ENCODE results near the gene KCNJ10. TPM values are rescaled to one million over a fixed set of nuclear protein-coding genes. Genes with fewer than 3 reads are reported as not detected.
"Not testable (repeated sequence)": the region's sequence is repeated elsewhere in the genome, so short reads cannot be mapped to it uniquely, and the experiment has no call there.

The KCNJ10 gene
- 1 to 10 TPM in 2 of 8 experiments, under 1 TPM in 6; 0.18 to 3.9 (median 0.50) TPM for total RNA-seq

DNA sequence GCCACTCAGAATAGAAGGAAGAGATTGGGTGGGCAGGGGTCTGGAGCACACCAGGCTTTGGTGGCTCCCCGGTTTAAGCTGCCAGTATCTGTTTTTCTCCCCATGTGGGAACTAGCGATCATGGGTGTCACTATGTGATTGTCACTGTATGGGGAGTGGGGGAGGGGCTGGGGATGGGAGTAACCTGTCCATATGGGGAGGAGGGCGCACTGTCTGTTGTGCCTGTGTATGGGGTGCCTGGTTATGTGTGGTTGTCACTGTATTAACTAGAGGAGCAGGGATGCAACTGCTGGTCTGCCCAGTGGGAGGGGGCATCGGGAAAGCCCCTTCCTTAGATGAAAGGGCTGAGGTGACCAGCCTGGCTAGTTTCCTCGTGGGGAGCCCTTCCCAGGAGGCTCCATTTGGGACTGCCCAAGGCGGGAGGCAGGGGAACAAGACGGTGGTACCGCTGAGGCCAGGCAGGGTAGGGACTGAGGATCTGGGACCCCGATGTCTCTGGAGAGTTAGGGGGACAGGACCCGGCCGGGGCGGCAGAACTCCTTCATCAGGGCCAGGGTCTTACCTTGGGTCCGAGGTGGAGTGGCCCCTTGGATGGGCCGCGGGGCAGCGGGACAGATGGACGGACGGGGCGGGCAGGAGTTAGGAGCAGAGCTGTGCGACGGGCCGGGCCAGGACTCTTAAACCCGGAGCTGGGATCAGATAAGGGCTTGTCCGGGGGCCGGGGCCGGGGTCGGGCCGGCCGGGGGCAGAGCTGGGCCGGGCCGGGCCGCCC lies at the start of gene KCNJ10:
Gene KCNJ10, minus strand, starts transcription at position 701 of the 772 bp plus-strand sequence. CDS start 27,628 bp downstream, outside the sequence.
- 0 to 30% (median 5%) methylated on average over 1 to 15 of the region's 32 CpGs; no CpG with 5 or more reads in 6 of the 10 experiments for WGBS, 10 experiments
- ATAC-seq (replicated peaks in 6 of 8) = peak; percentile 2 to 47 (median 10)
- in situ Hi-C loops (cut with MboI; ENCODE audit: low pct_unique_long_range_greater_than_20kb in 2 of 9, low sequenced_read_pairs in 9 of 9, unreplicated experiment in 9 of 9) = loop anchor here in 1 of 9 experiments (10.0 kb wide), 1 partner anchor 135 kb away; no protein-coding TSS in a partner anchor
- Histone ChIP-seq H3K4me3 (peak within 1 kb of the TSS; percentile 44 to 50 (median 47)), H3K4me1 (replicated peaks in 1 of 2) (peaks cover 6 to 7% of the 10 kb centered on the region in 2 donors), H3K27ac (no peak within 1 kb of the TSS)

DNA sequence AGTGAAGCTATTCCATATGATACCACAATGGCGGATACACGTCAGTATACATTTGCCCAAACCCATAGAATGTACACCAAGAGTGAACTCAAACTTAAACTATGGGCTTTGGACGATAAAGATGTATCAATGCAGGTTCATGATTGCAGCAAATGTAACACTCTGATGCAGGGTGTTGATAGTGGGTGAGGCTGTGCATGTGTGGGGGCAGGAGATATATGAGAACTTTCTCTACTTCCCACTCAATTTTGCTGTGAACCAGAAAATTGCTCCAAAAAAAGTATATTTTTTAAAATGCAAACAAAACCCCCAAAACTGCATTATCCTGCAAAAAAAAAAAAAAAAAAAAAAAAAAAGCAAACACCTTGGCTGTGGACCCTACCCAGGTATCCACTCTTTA lies 49.0 kb upstream of the KCNJ10 start:
- in situ Hi-C loops (cut with MboI; ENCODE audit: low pct_unique_long_range_greater_than_20kb in 2 of 9, low sequenced_read_pairs in 9 of 9, unreplicated experiment in 9 of 9) = loop anchor here in 1 of 9 experiments (25.0 kb wide), 1 partner anchor 268 kb away; no protein-coding TSS in a partner anchor
- Histone ChIP-seq H3K4me1 (replicated peaks in 1 of 2) (peaks cover 24 to 36% of the 10 kb centered on the region in 2 donors), H3K4me3 (no peak overlapping the region), H3K27ac (no peak overlapping the region)
- ATAC-seq (replicated peaks in 6 of 8) = no peak
- WGBS, 10 experiments = 64 to 100% (median 96%) methylated on average over 1 to 3 of the region's 3 CpGs; no CpG with 5 or more reads in 2 of the 10 experiments

DNA sequence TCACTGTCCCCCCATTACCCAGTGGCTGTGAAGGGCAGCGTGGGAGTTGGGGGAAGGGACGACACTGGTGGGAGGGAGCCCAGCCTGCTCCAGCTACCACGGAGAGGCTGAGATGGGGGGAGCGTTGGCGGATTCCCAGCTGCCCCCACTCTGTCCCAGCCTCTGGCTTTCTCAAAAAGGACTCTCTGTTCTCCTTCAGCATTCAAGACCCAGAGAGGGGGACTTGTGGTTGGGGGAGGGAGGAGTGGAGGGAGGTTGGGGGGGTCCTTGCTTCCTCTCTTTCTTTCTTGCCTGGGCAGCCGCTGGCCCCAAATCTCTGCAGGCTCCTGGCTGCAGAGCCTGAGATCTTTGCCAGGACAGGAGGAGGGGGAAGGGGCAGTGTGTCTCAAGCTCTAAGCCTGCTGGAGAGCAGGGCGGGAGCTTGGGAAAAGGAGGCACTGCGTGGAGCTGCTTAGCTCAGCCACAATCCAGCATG lies 47.8 kb upstream of the KCNJ10 start:
- Histone ChIP-seq H3K4me1 (replicated peaks in 1 of 2) (peaks cover 22 to 37% of the 10 kb centered on the region in 2 donors), H3K27ac (no peak overlapping the region), H3K4me3 (no peak overlapping the region)
- WGBS, 10 experiments = 0 to 40% (median 20%) methylated on average over 1 to 4 of the region's 8 CpGs; no CpG with 5 or more reads in 5 of the 10 experiments
- in situ Hi-C loops (cut with MboI; ENCODE audit: low pct_unique_long_range_greater_than_20kb in 2 of 9, low sequenced_read_pairs in 9 of 9, unreplicated experiment in 9 of 9) = loop anchor here in 1 of 9 experiments (25.0 kb wide), 1 partner anchor 270 kb away; no protein-coding TSS in a partner anchor
- peak; percentile 29 to 82 (median 70) for ATAC-seq (replicated peaks in 6 of 8)

DNA sequence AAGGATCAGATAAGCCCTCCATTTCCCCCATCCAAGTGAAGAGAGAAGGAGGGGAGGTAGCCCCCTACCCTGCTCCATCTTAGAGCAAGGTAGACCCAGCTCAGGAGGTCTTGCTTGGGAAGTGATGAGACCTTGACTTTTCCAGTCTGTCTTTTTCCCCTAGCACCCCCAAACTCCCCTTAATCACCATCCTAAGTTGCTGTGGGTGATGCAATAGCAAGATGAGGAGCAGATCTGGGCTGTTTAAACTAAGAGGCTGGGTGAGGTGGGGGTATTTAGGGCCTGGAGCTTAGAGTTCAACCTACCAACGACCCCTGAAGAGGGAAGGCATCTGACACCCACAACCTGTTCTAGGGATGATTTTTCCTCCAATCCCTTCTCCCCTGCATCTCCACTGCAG lies 47.3 kb upstream of the KCNJ10 start:
- Histone ChIP-seq H3K4me3 (no peak overlapping the region), H3K27ac (no peak overlapping the region), H3K4me1 (replicated peaks in 1 of 2) (peaks cover 23 to 41% of the 10 kb centered on the region in 2 donors)
- in situ Hi-C loops (cut with MboI; ENCODE audit: low pct_unique_long_range_greater_than_20kb in 2 of 9, low sequenced_read_pairs in 9 of 9, unreplicated experiment in 9 of 9) = loop anchor here in 1 of 9 experiments (25.0 kb wide), 1 partner anchor 270 kb away; no protein-coding TSS in a partner anchor
- 25% methylated on average over 1 of the region's 1 CpG; no CpG with 5 or more reads in 9 of the 10 experiments for WGBS, 10 experiments
- peak in 3 of 8 experiments; percentile 4 to 28 (median 8) for ATAC-seq (replicated peaks in 6 of 8)

DNA sequence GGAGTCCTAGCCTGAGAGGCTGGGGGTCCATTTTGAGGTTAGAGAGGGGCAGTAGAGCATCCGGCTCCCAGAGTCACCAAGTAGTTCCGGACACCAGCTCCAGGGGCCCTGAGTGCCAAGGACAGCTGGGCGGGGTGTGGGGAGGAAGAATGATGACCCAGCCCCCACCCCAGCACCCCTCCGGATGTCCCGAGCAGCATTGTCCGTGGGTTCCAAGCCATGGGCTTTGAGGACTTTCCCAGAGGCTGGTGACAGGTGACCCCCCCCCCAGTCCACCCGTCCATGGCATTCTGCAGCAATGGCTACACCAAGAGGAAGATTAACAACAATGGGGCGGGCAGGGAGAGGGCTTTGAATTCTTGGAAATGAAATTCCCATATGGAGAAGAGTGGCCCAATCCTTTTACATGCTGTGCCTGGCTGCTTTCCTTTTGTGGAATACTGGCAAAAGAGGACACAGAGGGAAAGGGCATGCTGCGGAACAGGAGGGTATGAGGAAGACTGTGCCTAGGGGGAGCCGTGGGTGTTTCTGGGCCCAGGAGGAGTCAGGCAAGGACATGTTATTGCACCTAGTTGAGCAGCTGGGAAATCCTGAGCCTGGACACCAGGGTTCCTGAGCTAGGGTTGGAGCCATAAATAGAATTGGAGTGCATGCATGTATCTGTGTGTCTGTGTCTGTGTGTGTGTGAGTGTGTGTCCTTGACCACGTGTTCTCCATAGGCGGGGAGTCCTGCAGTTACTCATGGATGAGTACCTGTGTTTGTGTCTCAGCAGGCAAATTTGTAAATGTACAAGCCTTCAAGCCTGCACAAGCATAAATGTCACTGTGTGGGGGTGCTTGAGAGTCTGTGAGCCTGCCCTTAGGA lies 46.6 kb upstream of the KCNJ10 start:
- 48 to 100% (median 66%) methylated on average over 1 to 5 of the region's 12 CpGs; no CpG with 5 or more reads in 4 of the 10 experiments for WGBS, 10 experiments
- Histone ChIP-seq H3K27ac (no peak overlapping the region), H3K4me1 (replicated peaks in 1 of 2) (peaks cover 26 to 46% of the 10 kb centered on the region in 2 donors), H3K4me3 (no peak overlapping the region)
- in situ Hi-C loops (cut with MboI; ENCODE audit: low pct_unique_long_range_greater_than_20kb in 2 of 9, low sequenced_read_pairs in 9 of 9, unreplicated experiment in 9 of 9) = loop anchor here in 1 of 9 experiments (25.0 kb wide), 1 partner anchor 271 kb away; no protein-coding TSS in a partner anchor
- peak in 6 of 8 experiments; percentile 15 to 79 (median 64) for ATAC-seq (replicated peaks in 6 of 8)

DNA sequence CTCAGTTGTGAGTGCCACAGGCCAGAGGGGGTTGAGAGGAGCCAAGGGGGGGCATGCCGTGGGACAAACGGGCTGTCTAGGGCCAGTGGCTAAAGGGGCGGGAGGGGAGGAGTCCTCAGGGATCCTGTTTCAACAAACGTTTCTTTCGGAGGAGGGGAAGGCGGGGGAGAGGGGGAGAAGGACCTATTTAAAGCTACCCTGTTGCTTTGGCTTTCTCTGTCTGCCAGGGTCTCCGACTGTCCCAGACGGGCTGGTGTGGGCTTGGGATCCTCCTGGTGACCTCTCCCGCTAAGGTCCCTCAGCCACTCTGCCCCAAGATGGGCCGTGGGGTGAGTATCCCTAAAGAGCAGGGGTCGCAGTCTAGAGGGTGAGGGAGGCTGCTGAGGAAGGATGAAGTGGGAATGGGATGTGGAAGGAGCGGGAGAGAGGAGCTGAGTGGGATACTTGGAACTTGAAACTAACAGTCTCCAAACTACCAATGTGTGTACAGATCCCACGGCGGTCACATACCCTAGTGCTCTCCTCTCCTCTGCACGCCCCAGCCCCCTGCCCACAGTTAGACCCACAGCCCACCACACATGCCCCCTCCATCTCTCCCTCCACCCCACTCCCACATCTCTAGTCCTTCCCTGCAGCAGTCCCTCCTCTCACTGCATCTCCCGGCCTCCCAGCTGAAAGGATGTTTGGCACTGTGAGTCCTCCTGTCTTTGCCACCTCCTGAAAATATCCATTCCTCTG lies 45.8 kb upstream of the KCNJ10 start, which contains the start of gene ATP1A2:
Gene ATP1A2, plus strand, starts transcription at position 215 of the 738 bp plus-strand sequence. Its CDS starts 103 bp downstream, at position 318.
- ATAC-seq (replicated peaks in 6 of 8) = no peak
- Histone ChIP-seq H3K27ac (no peak within 1 kb of the TSS), H3K4me1 (replicated peaks in 1 of 2) (peaks cover 26 to 46% of the 10 kb centered on the region in 2 donors), H3K4me3 (no peak within 1 kb of the TSS)
- 34 to 92% (median 60%) methylated on average over 2 to 5 of the region's 16 CpGs; no CpG with 5 or more reads in 7 of the 10 experiments for WGBS, 10 experiments
- in situ Hi-C loops (cut with MboI; ENCODE audit: low pct_unique_long_range_greater_than_20kb in 2 of 9, low sequenced_read_pairs in 9 of 9, unreplicated experiment in 9 of 9) = loop anchor here in 1 of 9 experiments (25.0 kb wide), 1 partner anchor 272 kb away; no protein-coding TSS in a partner anchor

DNA sequence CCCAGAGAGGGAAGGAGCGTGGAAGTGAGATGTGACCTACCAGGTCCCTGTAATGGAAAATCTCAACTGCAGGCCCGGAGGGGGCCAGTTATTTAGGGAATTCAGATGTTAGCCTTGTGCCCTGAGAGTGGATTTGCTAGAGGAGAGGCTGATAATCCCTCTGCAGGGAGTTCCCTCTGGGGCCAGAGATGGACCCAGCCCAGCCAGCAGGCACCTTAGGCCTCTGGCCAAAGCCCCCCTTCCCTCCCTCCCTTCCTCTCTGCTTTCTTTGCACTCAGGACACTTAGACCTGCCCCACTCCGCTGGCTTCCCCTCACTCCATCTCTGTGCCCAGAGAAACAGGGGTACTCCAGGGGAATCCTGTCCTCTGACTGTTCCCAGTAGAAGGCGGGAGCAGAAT lies 44.1 kb upstream of the KCNJ10 start:
- Histone ChIP-seq H3K27ac (no peak overlapping the region), H3K4me3 (no peak overlapping the region), H3K4me1 (replicated peaks in 1 of 2) (peaks cover 28 to 51% of the 10 kb centered on the region in 2 donors)
- in situ Hi-C loops (cut with MboI; ENCODE audit: low pct_unique_long_range_greater_than_20kb in 2 of 9, low sequenced_read_pairs in 9 of 9, unreplicated experiment in 9 of 9) = loop anchor here in 1 of 9 experiments (25.0 kb wide), 1 partner anchor 273 kb away; no protein-coding TSS in a partner anchor
- ATAC-seq (replicated peaks in 6 of 8) = peak in 4 of 8 experiments; percentile 4 to 68 (median 27)
- 0 to 86% (median 52%) methylated on average over 1 to 3 of the region's 4 CpGs; no CpG with 5 or more reads in 5 of the 10 experiments for WGBS, 10 experiments

DNA sequence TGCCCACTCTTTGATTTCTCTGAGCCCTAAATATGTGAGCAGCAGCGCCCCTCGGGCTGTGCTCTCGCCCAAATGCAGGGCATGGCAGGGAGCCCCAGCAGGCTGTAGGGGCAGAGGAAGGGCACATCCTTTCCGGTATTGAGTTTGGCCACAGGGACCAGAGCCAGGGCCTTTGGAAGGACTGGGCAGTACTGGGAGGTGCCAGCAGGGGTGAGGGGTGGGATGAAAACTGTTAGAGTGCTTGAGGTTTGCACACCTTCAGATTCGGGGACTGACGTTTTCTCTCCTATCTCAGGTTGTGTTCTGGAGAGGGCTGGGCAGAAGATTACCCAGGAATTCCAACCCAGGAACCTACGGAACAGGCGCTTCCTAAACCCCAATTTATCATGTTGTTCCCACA lies 43.4 kb upstream of the KCNJ10 start:
- H3K27ac ChIP-seq = no peak overlapping the region
- H3K4me3 ChIP-seq = no peak overlapping the region
- peak in 1 of 8 experiments; percentile 9 for ATAC-seq (replicated peaks in 6 of 8)
- in situ Hi-C loops (cut with MboI; ENCODE audit: low pct_unique_long_range_greater_than_20kb in 2 of 9, low sequenced_read_pairs in 9 of 9, unreplicated experiment in 9 of 9) = loop anchor here in 1 of 9 experiments (25.0 kb wide), 1 partner anchor 274 kb away; no protein-coding TSS in a partner anchor
- 79 to 100% (median 85%) methylated on average over 1 to 5 of the region's 8 CpGs; no CpG with 5 or more reads in 4 of the 10 experiments for WGBS, 10 experiments
- H3K4me1 ChIP-seq (replicated peaks in 1 of 2) = peaks cover 27 to 48% of the 10 kb centered on the region in 2 donors

DNA sequence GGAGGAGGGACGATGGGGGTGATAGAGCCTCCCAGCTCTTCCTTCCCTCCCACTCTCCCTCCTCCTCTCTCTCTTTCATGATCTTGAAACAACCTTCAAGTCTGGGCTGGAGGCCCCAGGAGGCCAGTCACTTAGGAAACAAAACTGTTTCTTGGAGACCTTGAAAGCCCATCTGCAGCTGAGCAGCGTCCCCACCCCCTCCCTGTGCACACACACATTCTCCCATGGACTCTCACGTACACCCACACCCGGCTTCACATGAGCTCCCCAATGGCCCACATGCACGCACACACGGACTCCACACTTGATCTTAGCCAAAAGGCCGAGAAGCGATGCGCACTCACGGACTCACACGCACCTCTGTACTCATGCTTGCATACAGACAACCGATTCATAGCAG lies 42.4 kb upstream of the KCNJ10 start:
- in situ Hi-C loops (cut with MboI; ENCODE audit: low pct_unique_long_range_greater_than_20kb in 2 of 9, low sequenced_read_pairs in 9 of 9, unreplicated experiment in 9 of 9) = loop anchor here in 1 of 9 experiments (25.0 kb wide), 1 partner anchor 275 kb away; no protein-coding TSS in a partner anchor
- peak in 2 of 8 experiments; percentile 15 to 67 for ATAC-seq (replicated peaks in 6 of 8)
- WGBS, 10 experiments = 20 to 95% (median 63%) methylated on average over 1 to 7 of the region's 12 CpGs; no CpG with 5 or more reads in 4 of the 10 experiments
- no peak overlapping the region for H3K27ac ChIP-seq
- peaks cover 17 to 37% of the 10 kb centered on the region in 2 donors for H3K4me1 ChIP-seq (replicated peaks in 1 of 2)
- no peak overlapping the region for H3K4me3 ChIP-seq

DNA sequence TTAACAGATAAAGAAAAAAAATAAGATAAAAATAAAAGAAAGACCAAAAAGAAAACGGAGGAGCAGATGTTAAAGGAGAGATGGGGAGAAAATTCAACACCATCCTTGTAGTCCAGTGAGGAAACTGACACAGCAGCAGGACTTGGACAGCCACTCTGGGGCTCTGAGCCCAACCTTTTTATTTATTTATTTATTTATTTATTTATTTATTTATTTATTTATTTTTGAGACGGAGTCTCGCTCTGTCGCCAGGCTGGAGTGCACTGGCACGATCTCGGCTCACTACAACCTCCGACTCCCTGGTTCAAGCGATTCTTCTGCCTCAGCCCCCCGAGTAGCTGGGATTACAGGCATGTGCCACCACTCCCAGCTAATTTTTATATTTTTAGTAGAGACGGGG lies 41.5 kb upstream of the KCNJ10 start:
- not testable (repeated sequence) for ATAC-seq (replicated peaks in 6 of 8); H3K4me3 ChIP-seq; H3K27ac ChIP-seq
- H3K4me1 ChIP-seq (replicated peaks in 1 of 2) = peaks cover 8 to 28% of the 10 kb centered on the region in 2 donors
- WGBS, 10 experiments = 80 to 100% (median 95%) methylated on average over 3 to 10 of the region's 10 CpGs; no CpG with 5 or more reads in 1 of the 10 experiments
- in situ Hi-C loops (cut with MboI; ENCODE audit: low pct_unique_long_range_greater_than_20kb in 2 of 9, low sequenced_read_pairs in 9 of 9, unreplicated experiment in 9 of 9) = loop anchor here in 1 of 9 experiments (25.0 kb wide), 1 partner anchor 276 kb away; no protein-coding TSS in a partner anchor

DNA sequence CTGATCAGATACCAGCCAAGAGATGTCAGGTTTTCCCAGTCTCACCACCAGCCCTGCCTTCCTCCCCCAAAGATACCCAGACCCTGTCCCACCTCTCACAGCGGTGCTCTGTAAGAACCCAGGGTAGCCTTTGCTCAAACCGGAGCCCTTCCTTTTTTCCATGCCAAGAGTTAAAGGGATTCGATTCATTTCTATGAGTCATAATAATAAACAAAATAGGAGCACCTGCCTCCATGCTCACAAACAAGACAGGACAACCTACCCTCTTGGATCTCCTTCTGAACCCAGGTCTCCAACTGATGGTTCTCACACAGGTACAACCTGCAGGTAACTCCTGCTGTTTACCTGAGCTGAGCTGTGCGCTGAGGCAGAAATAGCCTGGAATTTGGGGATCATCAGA lies 39.7 kb upstream of the KCNJ10 start:
- H3K4me1 ChIP-seq (replicated peaks in 1 of 2) = peaks cover 6 to 16% of the 10 kb centered on the region in 2 donors
- H3K27ac ChIP-seq = no peak overlapping the region
- 50 to 75% (median 63%) methylated on average over 2 to 4 of the region's 4 CpGs; no CpG with 5 or more reads in 3 of the 10 experiments for WGBS, 10 experiments
- ATAC-seq (replicated peaks in 6 of 8) = no peak
- in situ Hi-C loops (cut with MboI; ENCODE audit: low pct_unique_long_range_greater_than_20kb in 2 of 9, low sequenced_read_pairs in 9 of 9, unreplicated experiment in 9 of 9) = loop anchor here in 1 of 9 experiments (25.0 kb wide), 1 partner anchor 278 kb away; no protein-coding TSS in a partner anchor
- H3K4me3 ChIP-seq = no peak overlapping the region
